OCI-M2 (cell line): Measurements from ENCODE around the gene PREX1.

Experiments used
- DNase-seq: peaks from one replicate; lab custom pipeline; 2025; ENCODE audit not compliant: unreplicated experiment; lab: John Stamatoyannopoulos, UW

PREX1 gene

DNA sequence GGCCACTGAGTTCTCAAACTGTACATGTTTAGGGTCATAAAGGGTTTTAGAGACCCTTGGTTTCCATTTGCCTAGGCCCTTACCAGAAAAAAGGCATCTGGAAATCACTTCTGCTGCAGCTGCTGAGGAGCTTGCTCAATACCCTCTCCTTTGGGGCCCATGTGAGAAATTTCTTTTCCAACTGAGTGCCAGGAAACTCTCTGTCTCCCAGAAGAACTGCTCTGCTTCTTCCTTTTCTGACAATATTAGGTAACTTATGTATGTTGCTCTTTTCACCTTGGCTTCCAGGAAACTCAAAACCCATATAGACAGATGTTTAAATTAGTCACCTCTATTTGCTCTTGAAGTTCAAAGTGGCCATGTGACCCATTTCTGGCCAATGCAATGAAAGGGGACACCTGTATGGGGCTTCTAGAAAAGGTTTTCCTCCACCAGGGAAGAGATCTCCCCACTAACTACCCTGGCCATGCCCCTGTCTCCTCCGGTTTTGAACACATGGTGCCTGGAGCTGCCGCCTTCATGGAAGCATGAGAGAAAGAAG, 121.6 kb downstream of the PREX1 start:
- no peak for DNase-seq

DNA sequence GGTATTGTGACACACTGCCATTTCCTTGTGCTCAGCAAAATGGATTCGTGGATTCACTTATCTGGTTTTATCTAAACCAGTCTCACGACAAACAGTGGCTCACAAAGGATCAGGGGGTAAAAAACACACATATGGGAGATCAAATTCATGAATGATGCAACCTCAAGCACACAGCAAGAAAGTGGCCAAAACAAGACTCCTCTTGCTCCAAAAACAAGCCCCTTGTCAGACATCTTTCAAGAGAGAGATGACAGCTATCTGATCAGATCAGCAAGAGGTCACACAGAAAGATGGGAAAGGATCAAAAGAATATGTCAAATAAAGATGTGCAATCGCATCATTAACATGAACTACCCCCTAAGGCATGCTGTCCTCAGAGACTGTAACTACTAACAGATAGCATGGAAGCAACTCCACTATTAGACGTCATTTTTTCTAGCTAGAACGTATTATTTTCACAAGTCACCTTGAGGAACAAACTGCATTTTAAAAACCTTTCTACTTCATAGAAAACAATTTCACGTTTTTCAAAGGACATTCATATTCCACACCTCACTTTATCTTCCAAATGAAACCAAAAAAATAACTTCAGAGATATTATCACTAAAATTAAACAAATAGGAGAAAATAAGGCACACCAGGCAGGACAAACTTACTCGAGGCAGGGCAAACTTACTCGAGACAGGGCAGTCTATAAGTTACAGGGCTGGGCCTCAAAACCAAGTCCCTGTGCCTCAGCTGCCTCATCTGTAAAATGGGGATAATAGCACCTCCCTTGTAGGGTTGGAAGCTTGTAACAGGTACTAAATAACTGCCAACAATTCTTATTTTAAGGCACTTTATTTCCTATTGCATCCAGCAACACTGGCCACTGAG, 122.3 kb downstream of the PREX1 start:
- DNase-seq = no peak

- no peak for DNase-seq
Observed at GRCh38 chr20:48704761-48705160, 123.0 kb downstream of the PREX1 start.

DNA sequence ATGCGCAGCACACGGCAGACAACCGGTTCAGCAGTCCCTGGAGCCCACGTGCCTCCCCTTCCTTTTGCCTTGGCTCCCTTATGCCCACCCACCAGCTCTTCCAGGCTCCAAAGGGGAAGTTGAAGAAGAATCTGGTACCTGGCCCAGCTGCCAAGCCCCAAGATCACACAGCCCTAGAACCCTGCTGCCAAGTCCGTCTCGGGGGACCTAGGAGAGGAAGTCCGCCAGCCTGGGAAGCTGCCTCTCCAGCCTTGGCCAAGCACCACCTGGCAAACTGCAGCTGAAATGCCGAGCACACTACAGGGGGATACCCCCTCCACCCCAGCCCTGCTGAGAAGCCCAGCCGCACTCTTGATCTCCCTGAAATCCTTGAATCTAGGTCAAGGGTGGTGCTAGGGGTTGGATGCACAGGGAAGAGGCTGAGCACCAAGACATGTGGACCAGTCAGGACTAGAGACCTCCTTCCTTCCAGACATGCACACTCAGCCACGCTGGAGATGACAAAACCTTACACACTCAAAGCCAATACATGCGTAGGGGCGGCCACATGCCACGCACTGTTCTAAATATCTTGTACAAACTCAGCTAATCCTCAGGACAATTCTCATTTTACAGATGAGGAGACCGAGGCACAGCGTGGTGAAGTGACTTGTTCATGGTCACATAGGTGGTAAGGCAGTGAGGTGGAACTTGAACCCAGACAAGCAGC, 124.1 kb downstream of the PREX1 start:
- no peak for DNase-seq

DNA sequence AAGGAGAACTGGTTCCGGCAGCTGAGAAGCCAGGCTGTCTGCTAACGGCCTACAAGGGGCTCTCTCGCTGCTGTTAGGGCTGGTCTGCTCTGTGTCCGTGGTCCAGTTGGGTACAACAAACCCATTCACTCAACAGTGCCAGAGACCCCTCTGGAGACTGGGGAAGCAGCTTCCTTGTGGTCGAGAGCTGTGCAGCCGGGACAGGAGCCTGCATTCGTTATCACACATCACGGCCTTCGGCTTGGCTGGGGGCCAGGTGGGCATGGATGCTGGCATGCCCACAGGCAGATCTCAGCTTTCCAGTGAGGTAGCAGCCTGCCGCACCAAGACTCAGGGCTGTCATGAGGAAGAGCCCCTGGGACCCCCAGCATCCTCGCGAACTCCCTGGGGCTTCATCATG, 124.7 kb downstream of the PREX1 start:
- no peak for DNase-seq

DNA sequence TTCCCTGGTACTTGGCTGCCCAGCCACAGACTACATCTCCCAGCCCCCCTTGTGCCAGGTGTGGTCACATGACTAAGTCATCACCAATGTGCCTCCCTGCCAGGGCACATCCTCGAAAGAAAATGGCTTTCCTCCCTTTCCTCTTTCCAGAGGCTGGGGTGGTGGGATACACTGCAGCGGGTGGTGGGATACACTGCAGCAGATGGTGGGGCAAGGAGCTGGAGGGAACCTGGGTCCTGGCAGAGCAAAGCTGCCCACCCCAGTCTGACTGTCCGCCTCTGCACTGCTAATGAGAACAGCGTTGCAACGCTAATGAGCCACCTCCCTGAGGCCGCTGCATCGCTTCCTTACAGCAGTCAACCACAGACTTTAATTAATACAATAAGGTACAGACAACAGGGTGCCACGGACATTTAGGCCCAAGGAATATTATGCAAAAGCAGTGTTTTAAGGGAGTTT, 125.3 kb downstream of the PREX1 start:
- no peak for DNase-seq

DNA sequence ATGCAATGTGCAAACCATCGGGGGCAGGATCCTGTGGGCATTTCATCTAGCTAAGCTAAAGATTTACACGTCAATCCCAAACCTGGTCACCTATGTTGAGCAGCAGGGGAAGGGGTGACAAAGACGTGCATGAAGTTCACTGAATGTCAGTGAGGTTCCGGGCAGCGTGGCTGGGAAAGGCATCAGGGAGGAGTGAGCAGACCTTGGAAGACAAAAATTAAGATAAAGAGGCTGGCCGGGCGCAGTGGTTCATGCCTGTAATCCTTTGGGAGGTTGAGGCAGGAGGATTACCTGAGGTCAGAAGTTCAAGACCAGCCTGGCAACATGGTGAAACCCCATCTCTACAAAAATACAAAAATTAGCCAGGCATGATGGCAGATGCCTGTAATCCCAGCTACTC, 126.1 kb downstream of the PREX1 start:
- no peak for DNase-seq

GRCh38 chr20:48698507-48699267, 129.1 kb downstream of the PREX1 start:
- no peak for DNase-seq

DNA sequence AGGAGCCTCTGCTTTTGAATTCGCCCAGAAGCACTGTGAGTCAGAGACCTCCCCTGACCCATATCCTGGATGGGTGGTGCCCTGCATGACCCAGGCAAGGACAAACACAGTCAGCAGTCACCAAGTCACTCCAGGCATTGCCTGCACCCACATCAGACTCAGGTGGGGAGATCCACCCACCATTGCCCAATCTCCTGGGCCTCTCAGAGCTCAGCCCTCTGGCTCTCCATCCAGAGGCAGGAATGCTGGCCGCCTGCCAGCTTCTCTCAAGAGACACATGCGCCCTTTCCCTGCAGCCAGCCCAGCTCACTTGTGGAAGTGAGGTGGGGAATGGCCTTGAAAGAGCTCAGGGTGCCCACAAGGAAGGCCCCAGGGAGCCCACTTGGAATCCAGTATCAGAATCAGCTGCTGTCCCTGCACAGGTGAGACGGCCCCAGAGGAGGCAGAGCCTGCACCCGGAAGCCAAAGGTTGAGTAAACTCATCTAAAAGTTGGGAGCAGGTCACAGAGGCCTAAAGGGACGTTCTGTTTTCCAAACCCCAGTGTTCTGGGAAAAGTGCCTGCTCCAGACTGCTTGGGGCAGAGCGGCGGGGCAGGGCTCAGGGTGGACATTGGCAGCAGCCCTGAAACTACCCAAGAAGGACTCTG, 129.8 kb downstream of the PREX1 start:
- DNase-seq = no peak

- DNase-seq = no peak
Observed at GRCh38 chr20:48696671-48697070, 131.1 kb downstream of the PREX1 start.

DNA sequence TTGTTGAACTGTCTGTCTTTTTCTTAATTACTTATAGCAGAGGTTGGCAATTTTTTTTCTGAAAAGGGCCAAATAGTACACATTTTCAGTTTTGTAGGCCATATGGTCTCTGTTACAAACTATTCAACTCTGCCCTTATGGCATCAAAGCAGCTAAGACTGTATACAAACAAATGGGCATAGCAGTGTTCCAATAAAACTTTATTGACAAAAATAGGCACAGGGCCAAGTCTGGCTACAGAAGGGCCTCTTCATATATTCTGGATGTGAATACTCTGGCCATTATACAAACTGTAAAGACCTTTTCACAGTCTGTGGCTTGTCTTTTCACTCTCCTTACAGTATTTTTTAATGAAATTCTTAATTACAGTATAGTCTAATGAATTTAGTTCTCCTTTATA, 132.1 kb downstream of the PREX1 start:
- no peak for DNase-seq

GRCh38 chr20:48695255-48695654, 132.5 kb downstream of the PREX1 start:
- DNase-seq = no peak

DNA sequence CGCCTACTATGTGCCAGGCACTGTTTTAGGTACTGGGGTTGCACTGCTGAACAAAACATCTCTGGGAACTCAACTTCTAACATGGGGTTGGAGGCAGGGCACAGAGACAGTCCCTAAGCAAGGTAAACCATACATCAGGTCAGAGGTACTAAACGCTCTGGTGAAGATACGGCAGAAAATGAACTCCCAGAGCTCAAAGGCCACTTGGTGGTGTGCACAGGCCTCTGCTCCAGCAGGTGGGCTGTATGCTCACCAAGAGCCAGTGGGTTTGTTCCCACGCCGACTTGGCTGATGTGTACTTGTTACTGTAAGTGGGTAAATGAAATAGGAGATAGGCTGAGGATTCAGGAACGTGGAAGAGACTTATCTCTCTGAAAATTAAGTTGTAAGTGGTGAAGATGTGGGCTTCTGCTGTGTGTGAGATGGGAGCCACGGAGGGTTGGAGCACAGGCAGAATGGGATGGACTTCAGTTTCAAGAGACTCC, 133.4 kb downstream of the PREX1 start:
- no peak for DNase-seq

- DNase-seq = no peak
Observed at GRCh38 chr20:48691523-48691922, 136.3 kb downstream of the PREX1 start.

- DNase-seq = no peak
Observed at GRCh38 chr20:48690888-48691287, 136.9 kb downstream of the PREX1 start.

DNA sequence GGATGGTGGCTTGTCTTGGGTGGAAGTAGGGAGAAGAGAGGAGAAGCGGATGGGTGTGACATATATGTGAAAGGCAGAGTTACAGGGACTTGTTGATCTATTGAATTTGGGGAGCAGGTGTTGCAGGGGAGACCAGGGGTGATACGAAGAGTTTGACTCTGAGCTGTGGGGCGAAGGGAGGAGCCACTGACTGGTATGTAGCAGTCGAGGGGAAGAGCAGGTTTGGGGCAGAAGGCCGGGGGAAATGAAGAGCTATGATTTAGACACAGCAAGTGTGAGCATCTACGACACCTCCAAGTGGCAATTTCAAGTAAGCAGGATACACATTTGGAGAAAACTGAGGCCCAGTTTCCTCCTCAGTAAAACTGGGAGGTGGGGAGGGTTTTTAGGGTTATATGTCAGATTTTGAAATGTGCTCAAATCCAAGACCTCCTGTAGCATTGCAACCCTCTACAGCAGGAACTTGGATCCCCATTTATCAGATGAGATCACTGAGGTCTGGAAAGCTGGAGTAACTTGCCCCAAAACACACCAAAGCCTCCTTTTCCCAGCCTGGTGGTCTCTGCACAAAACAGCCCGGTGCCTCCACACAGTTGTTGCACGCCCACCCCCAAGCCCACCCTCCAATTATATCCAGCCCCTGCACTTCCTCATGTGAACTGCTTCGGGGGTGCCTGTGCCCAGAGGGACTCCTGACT, 137.8 kb downstream of the PREX1 start:
- DNase-seq = no peak

GRCh38 chr20:48689388-48689787, 138.4 kb downstream of the PREX1 start:
- DNase-seq = no peak

DNA sequence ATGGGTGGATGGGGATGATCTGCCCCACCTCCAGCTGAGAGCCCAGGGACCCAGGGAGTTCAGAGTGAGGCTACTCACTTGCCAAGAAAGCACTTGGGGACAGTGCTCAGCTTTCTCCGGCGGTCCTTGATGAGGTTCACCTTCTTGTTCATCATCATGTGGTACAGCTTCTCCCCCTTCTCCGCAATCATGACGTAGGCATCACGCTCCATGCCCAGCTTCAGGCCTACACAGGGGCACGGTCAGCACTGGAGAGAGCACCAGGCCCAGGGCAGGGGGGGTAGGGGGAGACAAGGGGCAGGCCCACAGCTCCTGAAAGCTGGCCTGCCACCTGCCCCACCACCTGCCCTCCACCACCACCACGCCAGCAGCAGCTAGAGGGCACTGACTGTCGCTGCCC, 139.2 kb downstream of the PREX1 start:
- DNase-seq = no peak

- no peak for DNase-seq
Observed at GRCh38 chr20:48687117-48687800, 140.5 kb downstream of the PREX1 start.
